PC-9 (cell line): ENCODE measurements around the gene RAB20. TPM values are rescaled to one million over a fixed set of nuclear protein-coding genes. Genes with fewer than 3 reads are reported as not detected.
A peak's percentile ranks its signal among the peaks of the same experiment; 100 is the strongest.

Experiments used
- BruUV-seq: library from RNA; stranded (reverse); fragments of 400-500 nt; replicated peaks from 2 replicates; lab custom pipeline; 2021; lab: Mats Ljungman, UMichigan
- CTCF ChIA-PET: fragments of 300-600 bp; sonication (Branson Sonifier 250); formaldehyde crosslinking; loops from one replicate; lab custom pipeline; 2022; ENCODE audit warnings: antibody characterized with exemption; lab: Charles Lee
- POLR2A ChIA-PET: fragments of 300-600 bp; sonication (Branson Sonifier 250); formaldehyde crosslinking; loops from one replicate; lab custom pipeline; 2022; ENCODE audit warnings: antibody characterized with exemption; ENCODE audit not compliant: unreplicated experiment; lab: Charles Lee
- DNase-seq, 2 experiments: peaks; one replicate each; pipeline versions ENCODE4 v3.0.0 to v3.0.0-alpha.2; 2015 to 2022; ENCODE audit warnings: mixed read lengths in 1 of 2
- H2AFZ ChIP-seq: fragments of 200-600 bp; sonication (generic); 2 replicates; pipeline ENCODE4 v1.8.1; 2017; ENCODE audit warnings: antibody characterized with exemption
- H3F3A ChIP-seq: fragments of 200-600 bp; sonication (generic); 2 replicates; pipeline ENCODE4 v1.8.1; 2017; ENCODE audit warnings: antibody characterized with exemption, mild to moderate bottlenecking, low read depth; ENCODE audit not compliant: insufficient read depth
- H3K27ac ChIP-seq: fragments of 200-600 bp; sonication (generic); 2 replicates; pipeline ENCODE4 v1.6.1; 2016; ENCODE audit warnings: mixed run types
- H3K27me3 ChIP-seq: fragments of 200-600 bp; sonication (generic); 2 replicates; pipeline ENCODE4 v1.6.1; 2016; ENCODE audit warnings: low read depth, mixed run types; ENCODE audit not compliant: insufficient read depth
- H3K36me3 ChIP-seq: fragments of 200-600 bp; sonication (generic); 2 replicates; pipeline ENCODE4 v1.6.1; 2016; ENCODE audit warnings: low read depth, mixed run types
- H3K4me1 ChIP-seq: fragments of 200-600 bp; sonication (generic); replicated peaks from 2 replicates; pipeline ENCODE4 v1.6.1; 2016; ENCODE audit warnings: mixed run types; ENCODE audit not compliant: insufficient read depth
- H3K4me2 ChIP-seq: fragments of 200-600 bp; sonication (generic); 2 replicates; pipeline ENCODE4 v1.6.1; 2017; ENCODE audit warnings: mixed run types
- H3K4me3 ChIP-seq: fragments of 200-600 bp; sonication (generic); 2 replicates; pipeline ENCODE4 v1.6.1; 2016; ENCODE audit warnings: mixed run types
- H3K79me2 ChIP-seq: fragments of 200-600 bp; sonication (generic); 2 replicates; pipeline ENCODE4 v1.6.1; 2017; ENCODE audit warnings: low read depth, mixed run types
- H3K9me2 ChIP-seq: fragments of 200-600 bp; sonication (generic); 2 replicates; pipeline ENCODE4 v1.8.1; 2017; ENCODE audit warnings: mild to moderate bottlenecking; ENCODE audit not compliant: insufficient read depth
- H3K9me3 ChIP-seq: fragments of 200-600 bp; sonication (generic); 2 replicates; pipeline ENCODE4 v1.8.1; 2016; ENCODE audit warnings: low read depth; ENCODE audit not compliant: insufficient read depth
- H4K20me1 ChIP-seq: fragments of 200-600 bp; sonication (generic); 2 replicates; pipeline ENCODE4 v1.8.1; 2017; ENCODE audit not compliant: insufficient read depth
- CTCF ChIP-seq: fragments of 200-600 bp; sonication (generic); conservative IDR thresholded peaks from 2 replicates; pipeline ENCODE4 v1.6.1; 2017; ENCODE audit warnings: mixed run types, antibody characterized with exemption, mild to moderate bottlenecking, moderate library complexity
- EZH2 ChIP-seq: fragments of 200-600 bp; sonication (generic); IDR thresholded peaks from 2 replicates; pipeline ENCODE4 v1.8.0; 2017; ENCODE audit warnings: antibody characterized with exemption, low read depth
- intact Hi-C: fragments of 100-400 bp; cut with micrococcal nuclease; formaldehyde crosslinking; loops from one replicate; pipeline ENCODE4 v1.10.0; 2022; ENCODE audit not compliant: unreplicated experiment
- total RNA-seq: library from RNA; stranded (reverse); gene quantifications from 2 replicates; pipeline ENCODE4 v1.2.3, GENCODE V29; 2021

RAB20 gene
- total RNA-seq, 1 experiment from 2014 or later = 31.9 TPM

DNA sequence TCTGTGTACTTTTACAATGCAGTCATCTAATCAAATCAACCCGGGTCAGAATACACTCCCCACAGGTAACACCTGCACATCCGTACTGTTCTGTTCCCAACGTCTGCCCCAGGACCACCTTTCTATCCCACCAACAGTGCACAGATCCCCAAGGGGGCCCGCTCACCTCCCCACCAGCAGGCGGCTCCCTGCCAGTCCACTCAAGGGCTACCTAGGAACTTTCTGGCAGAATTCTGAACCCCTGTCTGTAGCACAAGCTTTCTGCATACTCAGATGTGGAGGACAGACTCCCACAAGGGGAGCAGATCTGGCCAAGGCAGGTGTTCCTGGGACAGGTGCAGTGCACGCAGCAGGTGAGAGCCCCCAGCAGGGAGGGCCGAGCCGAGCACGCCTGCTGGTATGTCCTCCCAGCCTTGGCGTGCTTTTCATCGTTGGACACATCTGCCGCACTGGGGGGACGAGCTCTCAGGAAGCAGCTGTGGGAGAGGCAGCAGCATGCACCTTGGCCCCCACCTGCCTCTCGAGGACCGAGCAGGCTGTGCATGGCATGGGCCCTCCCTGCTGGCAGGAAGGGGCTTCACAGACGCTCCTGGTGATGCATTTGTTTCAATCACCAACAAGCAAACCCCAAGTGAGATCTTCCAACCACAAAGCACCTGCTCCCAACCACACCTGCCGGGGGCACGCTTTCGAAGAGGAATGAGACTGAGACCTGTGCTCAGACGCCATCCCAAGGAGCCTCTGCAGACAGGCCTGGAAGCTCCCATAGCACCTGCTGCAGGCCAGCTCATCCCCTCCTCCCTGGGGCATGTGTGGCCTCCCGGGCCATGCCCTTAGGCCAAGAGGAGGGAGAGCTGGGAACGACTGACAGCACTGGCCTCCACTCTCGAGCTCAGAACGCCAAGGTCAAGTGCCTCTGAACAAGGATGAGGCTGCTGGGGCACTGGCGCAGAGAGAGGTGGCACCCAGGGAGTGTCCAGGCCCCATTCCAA lies 35.9 kb downstream of the RAB20 start:
- Histone ChIP-seq H3K27ac (peak overlapping the region; percentile 71), H3K36me3 (no peaks in the 10 kb centered on the region), H3K79me2 (peaks cover 65% of the 10 kb centered on the region), H3K27me3 (no peaks in the 10 kb centered on the region), H3F3A (peaks cover 62% of the 10 kb centered on the region), H3K4me1 (peaks cover 79% of the 10 kb centered on the region), H2AFZ (no peak overlapping the region), H3K9me2 (no peaks in the 10 kb centered on the region), H3K4me2 (peak overlapping the region; percentile 70), H3K9me3 (no peaks in the 10 kb centered on the region), H3K4me3 (no peak overlapping the region), H4K20me1 (no peaks in the 10 kb centered on the region)
- intact Hi-C loops = loop anchor here (1.0 to 5.0 kb wide), 3 partner anchors 179 to 298 kb away; partner anchors contain the start of gene CARS2
- BruUV-seq = no TSS peak
- no peak for TF ChIP-seq CTCF
- TF ChIP-seq EZH2 = no peak
- POLR2A ChIA-PET = interaction anchor here (0.5 to 1.0 kb wide), 11 partner anchors 15 to 1610 kb away, joined by 3 to 8 read pairs (median 4); partner anchors contain the start of genes ANKRD10 and RAB20
- peak; percentile 72 to 90 for DNase-seq
- CTCF ChIA-PET = interaction anchor here (1.0 to 1.3 kb wide), 3 partner anchors 36 to 114 kb away, joined by 3 to 4 read pairs (median 4); partner anchors contain the start of gene RAB20

DNA sequence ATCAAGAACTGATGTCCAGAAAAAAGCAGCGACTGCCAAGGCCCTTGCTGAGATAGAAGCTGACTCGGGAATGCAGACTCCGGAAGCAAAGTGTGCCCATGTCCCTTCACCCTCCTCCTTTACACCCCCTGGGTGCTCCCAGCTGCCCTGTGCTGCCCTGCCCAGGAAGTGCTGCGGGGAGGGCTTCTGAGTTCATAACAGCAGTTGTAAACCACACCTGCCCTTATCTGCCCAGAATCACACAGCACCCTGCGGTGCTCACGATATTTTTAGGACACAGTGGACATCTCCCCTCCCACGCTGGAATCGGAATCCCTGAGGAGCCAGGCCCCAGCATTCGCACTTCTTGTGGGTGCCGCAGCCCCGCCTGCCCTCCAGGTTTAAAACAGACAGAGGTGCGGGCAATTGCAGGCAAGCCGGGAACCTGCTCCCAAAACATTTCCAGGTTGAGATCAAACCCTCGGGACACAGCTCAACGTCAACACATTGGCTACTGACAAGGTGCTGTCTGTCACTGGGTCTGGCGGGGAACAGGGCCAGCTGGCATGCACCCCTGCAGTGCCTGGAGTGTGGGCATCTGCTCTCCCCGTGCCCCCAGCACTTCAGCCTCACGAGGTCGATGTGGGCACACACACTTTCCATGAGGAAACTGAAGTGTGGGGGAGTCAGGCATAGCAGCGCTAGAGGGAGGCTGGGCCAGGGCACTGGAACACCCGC lies 36.8 kb downstream of the RAB20 start:
- Histone ChIP-seq H3K79me2 (peaks cover 63% of the 10 kb centered on the region), H3F3A (peaks cover 62% of the 10 kb centered on the region), H3K4me2 (peak overlapping the region; percentile 70), H3K27me3 (no peaks in the 10 kb centered on the region), H3K4me1 (peaks cover 79% of the 10 kb centered on the region), H3K9me2 (no peaks in the 10 kb centered on the region), H4K20me1 (no peaks in the 10 kb centered on the region), H2AFZ (no peak overlapping the region), H3K9me3 (no peaks in the 10 kb centered on the region), H3K36me3 (no peaks in the 10 kb centered on the region), H3K27ac (peak overlapping the region; percentile 60), H3K4me3 (peak overlapping the region; percentile 20; the same call in 1 of the 2 replicates)
- ChIA-PET CTCF (interaction anchor here (0.6 to 1.0 kb wide), 2 partner anchors 18 to 37 kb away, joined by 4 to 6 read pairs; partner anchors contain the start of gene RAB20), POLR2A (interaction anchor here (0.5 to 0.9 kb wide), 6 partner anchors 17 to 191 kb away, joined by 3 to 8 read pairs (median 4); no protein-coding TSS in a partner anchor)
- DNase-seq = peak; percentile 92 to 97
- intact Hi-C loops = loop anchor here (1.0 to 5.0 kb wide), 4 partner anchors 17 to 297 kb away; partner anchors contain the start of gene ING1
- TF ChIP-seq EZH2 (no peak), CTCF (no peak)
- no TSS peak for BruUV-seq
